AG04449 (cell line): ENCODE results near the gene CTRB1.
A peak's percentile ranks its signal among the peaks of the same experiment; 100 is the strongest.
"Not testable (repeated sequence)": the region's sequence is repeated elsewhere in the genome, so short reads cannot be mapped to it uniquely, and the experiment has no call there.

Experiments
- CTCF ChIA-PET: fragments of 350-600 bp; formaldehyde crosslinking; extraction: SDS; loops from one replicate; lab custom pipeline; 2021; ENCODE audit warnings: antibody characterized with exemption; lab: Yijun Ruan, JAX
- POLR2A ChIA-PET: fragments of 400-600, 350-600 bp; formaldehyde crosslinking; extraction: SDS; loops from one replicate; lab custom pipeline; 2020; ENCODE audit warnings: antibody characterized with exemption, inconsistent platforms; lab: Yijun Ruan, JAX
- DNase-seq: peaks from one replicate; pipeline ENCODE4 v3.0.0-alpha.2; 2010; ENCODE audit warnings: low read depth, low spot score
- H3K4me3 ChIP-seq: 2 replicates; pipeline ENCODE4 v1.5.1; 2011; ENCODE audit warnings: low read depth, mild to moderate bottlenecking, control low read depth, low read length
- TF ChIP-seq, protein P1 (sequence below): IDR thresholded peaks from one replicate; pipeline ENCODE4 v1.5.1; 2011; ENCODE audit warnings: mild to moderate bottlenecking, moderate library complexity, low read length, control low read depth, inconsistent platforms; ENCODE audit not compliant: insufficient read depth; ENCODE audit errors: missing control alignments

Gene CTRB1

GRCh38 chr16:75238132-75238852 is 19.5 kb downstream of the CTRB1 start:
- ChIA-PET CTCF (interaction anchor here (0.9 to 11.6 kb wide), 6 partner anchors 12 to 164 kb away, joined by 3 to 221 read pairs (median 6); no protein-coding TSS in a partner anchor), POLR2A (interaction anchor here (0.8 kb wide), 1 partner anchor 12 kb away, joined by 3 read pairs; no protein-coding TSS in a partner anchor)
- peak overlapping the region; percentile 8 for H3K4me3 ChIP-seq
- TF ChIP-seq, protein P1, sequence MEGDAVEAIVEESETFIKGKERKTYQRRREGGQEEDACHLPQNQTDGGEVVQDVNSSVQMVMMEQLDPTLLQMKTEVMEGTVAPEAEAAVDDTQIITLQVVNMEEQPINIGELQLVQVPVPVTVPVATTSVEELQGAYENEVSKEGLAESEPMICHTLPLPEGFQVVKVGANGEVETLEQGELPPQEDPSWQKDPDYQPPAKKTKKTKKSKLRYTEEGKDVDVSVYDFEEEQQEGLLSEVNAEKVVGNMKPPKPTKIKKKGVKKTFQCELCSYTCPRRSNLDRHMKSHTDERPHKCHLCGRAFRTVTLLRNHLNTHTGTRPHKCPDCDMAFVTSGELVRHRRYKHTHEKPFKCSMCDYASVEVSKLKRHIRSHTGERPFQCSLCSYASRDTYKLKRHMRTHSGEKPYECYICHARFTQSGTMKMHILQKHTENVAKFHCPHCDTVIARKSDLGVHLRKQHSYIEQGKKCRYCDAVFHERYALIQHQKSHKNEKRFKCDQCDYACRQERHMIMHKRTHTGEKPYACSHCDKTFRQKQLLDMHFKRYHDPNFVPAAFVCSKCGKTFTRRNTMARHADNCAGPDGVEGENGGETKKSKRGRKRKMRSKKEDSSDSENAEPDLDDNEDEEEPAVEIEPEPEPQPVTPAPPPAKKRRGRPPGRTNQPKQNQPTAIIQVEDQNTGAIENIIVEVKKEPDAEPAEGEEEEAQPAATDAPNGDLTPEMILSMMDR, result no peak
- DNase-seq, result peak; percentile 69

DNA sequence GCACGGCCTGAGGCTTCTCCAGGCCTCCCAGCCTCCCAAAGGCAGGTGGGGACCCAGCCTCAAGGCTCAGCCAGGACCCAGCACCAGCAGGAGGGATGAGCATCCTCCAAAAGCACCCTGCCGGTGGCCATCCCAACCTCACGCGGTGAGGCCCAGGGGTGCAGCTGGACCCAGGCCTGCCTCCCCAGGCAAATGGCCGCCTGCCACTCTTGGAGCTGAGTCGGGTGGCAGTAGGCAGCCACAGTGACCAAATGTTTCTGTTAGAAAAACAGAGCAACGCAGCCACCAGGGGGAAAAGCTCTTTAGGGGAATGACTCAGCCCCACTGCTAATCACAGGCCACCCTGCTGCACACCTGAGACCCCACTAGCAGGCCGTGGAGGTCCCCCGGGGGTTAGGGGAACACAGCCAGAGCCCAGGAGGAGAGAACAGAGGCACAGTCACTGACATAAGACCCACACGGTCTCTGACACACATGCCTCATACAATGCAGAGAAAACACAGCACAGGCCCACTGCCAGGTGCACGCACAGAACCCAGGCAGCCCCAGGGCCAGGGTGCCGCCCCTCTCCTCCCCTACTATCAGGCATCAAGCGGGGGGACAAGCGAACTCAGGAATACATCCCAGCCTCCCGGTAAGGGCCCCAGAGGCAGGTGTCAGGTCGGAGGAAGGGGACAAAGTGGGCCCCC is 20.2 kb downstream of the CTRB1 start:
- no peak for DNase-seq
- H3K4me3 ChIP-seq, result no peak overlapping the region
- TF ChIP-seq, protein P1, result peak; percentile 11
- POLR2A ChIA-PET, result interaction anchor here (0.8 to 1.1 kb wide), 2 partner anchors 11 to 14 kb away, joined by 3 to 4 read pairs; no protein-coding TSS in a partner anchor
- CTCF ChIA-PET, result interaction anchor here (0.9 to 11.6 kb wide), 6 partner anchors 11 to 164 kb away, joined by 3 to 221 read pairs (median 6); no protein-coding TSS in a partner anchor

- H3K4me3 ChIP-seq, result no peak overlapping the region
- POLR2A ChIA-PET, result interaction anchor here (0.8 to 1.1 kb wide), 2 partner anchors 10 to 14 kb away, joined by 3 to 4 read pairs; no protein-coding TSS in a partner anchor
- DNase-seq, result no peak
- TF ChIP-seq, protein P1, result no peak
- CTCF ChIA-PET, result interaction anchor here (0.9 to 11.6 kb wide), 5 partner anchors 10 to 163 kb away, joined by 3 to 221 read pairs (median 8); no protein-coding TSS in a partner anchor
Measured at GRCh38 chr16:75239542-75240122, 20.8 kb downstream of the CTRB1 start.

DNA sequence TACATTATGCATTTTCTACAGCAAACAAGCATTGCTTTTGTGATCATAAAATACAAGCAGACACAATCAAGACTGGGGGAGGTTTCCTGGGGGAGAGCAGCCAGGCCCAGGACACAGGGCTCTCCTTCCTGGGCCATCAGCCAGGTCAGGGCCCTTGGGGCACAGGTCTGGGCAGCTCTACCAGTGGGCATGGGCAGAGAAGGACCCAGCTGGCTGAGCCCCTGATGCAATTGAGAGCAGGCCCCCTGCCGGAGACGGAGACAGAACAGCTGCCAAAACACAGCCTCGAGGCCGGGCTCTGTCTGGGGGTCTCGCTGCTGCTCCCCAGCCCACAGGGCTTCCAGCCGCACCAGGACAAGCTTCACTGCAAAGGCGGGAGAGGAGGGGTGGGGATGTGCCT is 21.8 kb downstream of the CTRB1 start:
- H3K4me3 ChIP-seq, DNase-seq, POLR2A ChIA-PET: not testable (repeated sequence)
- CTCF ChIA-PET, result interaction anchor here (0.7 kb wide), 1 partner anchor 41 kb away, joined by 3 read pairs; no protein-coding TSS in a partner anchor

DNA sequence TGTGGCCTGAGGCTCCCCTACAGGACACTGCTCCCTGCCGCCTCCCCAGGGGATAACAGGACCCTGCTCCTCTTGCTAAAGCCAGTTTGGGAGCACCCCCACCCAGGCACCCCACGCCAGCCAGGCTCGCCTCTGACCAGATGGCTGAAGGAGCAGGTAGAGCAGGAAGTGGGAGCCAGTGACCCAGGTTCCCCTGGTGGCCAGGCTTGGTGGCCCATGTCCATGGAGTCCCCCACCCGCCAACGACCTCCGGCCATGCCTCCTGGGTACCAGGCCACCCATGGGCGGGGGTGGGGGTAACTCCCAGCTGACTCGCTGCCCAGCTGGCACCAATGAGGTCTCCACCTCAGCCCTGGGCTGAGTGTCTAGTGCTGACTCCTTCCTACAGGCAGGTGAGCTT is 22.6 kb downstream of the CTRB1 start:
- TF ChIP-seq, protein P1, result no peak
- ChIA-PET POLR2A (no interaction called here), CTCF (no interaction called here)
- no peak for DNase-seq
- no peak overlapping the region for H3K4me3 ChIP-seq

DNA sequence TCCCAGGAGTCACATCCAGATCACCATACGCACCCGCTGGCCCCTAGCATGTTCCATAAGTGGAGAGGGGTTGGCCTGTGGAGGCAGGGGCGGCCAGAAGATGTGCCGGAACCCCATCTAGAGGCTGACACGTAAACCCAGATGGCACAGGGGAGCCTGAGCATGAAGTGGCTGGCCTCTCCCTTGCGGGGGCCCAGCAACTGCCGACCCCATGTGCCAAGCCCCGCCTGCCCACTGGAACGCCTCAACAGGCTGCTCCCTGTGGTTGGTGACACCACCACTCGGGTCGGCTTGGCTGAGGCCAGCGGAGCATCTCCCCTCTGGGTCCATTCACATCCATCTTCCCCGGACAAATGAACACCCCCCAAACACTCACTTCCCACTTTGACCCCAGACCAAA is 23.2 kb downstream of the CTRB1 start:
- ChIA-PET POLR2A (no interaction called here), CTCF (no interaction called here)
- H3K4me3 ChIP-seq, result no peak overlapping the region
- TF ChIP-seq, protein P1, result no peak
- no peak for DNase-seq

GRCh38 chr16:75242436-75243078 is 23.8 kb downstream of the CTRB1 start:
- POLR2A ChIA-PET, H3K4me3 ChIP-seq, DNase-seq: not testable (repeated sequence)
- CTCF ChIA-PET, result interaction anchor here (1.1 to 4.2 kb wide), 4 partner anchors 9 to 160 kb away, joined by 3 to 29 read pairs (median 7); no protein-coding TSS in a partner anchor
